Common myeloid progenitor, CD34-positive (primary cell): ENCODE data around the gene NISCH.

Source experiments
- CTCF ChIA-PET: fragments of 350-600 bp; sonication (Branson Sonifier 250); formaldehyde crosslinking; loops from one replicate; lab custom pipeline; 2021; ENCODE audit warnings: antibody characterized with exemption; lab: Charles Lee
- POLR2A ChIA-PET: fragments of 350-600 bp; sonication (Branson Sonifier 250); formaldehyde crosslinking; loops from one replicate; lab custom pipeline; 2021; ENCODE audit warnings: antibody characterized with exemption; lab: Charles Lee
- DNase-seq, 3 donors: peaks; one replicate each; pipeline versions ENCODE4 v3.0.0 to v3.0.0-alpha.2; 2013
- H3K27ac ChIP-seq, 2 experiments: 1 replicate in 1 of 2; 2 replicates in 1 of 2; pipeline ENCODE4 v1.7.0; 2013; ENCODE audit warnings: inconsistent platforms in 2 of 2, low read length in 2 of 2, mild to moderate bottlenecking in 2 of 2, low read depth in 1 of 2, moderate library complexity in 1 of 2; ENCODE audit not compliant: severe bottlenecking in 2 of 2, insufficient read depth in 1 of 2, poor library complexity in 1 of 2
- H3K27me3 ChIP-seq, 5 experiments: replicated peaks in 2 of 5; 1 replicate in 3 of 5; 2 replicates in 2 of 5; pipeline versions ENCODE4 v1.6.1 to v1.7.0; 2013; ENCODE audit warnings: low read length in 4 of 5, mild to moderate bottlenecking in 2 of 5, moderate library complexity in 2 of 5, inconsistent platforms in 1 of 5; ENCODE audit not compliant: insufficient read depth in 5 of 5, control insufficient read depth in 4 of 5
- H3K36me3 ChIP-seq, 4 experiments: 1 replicate in 2 of 4; 2 replicates in 2 of 4; pipeline versions ENCODE4 v1.6.1 to v1.7.0; 2013; ENCODE audit warnings: low read length in 3 of 4, control low read depth in 1 of 4, mild to moderate bottlenecking in 1 of 4; ENCODE audit not compliant: control insufficient read depth in 4 of 4, insufficient read depth in 4 of 4
- H3K4me1 ChIP-seq, 4 experiments: 1 replicate in 3 of 4; 2 replicates in 1 of 4; pipeline versions ENCODE4 v1.6.1 to v1.7.1; 2013; ENCODE audit warnings: low read length in 3 of 4, mild to moderate bottlenecking in 3 of 4, control low read depth in 1 of 4, inconsistent platforms in 1 of 4, moderate library complexity in 1 of 4; ENCODE audit not compliant: control insufficient read depth in 4 of 4, insufficient read depth in 4 of 4; ENCODE audit errors: control extremely low read depth in 1 of 4
- H3K4me3 ChIP-seq, 7 experiments: 1 replicate in 4 of 7; 2 replicates in 3 of 7; pipeline versions ENCODE4 v1.5.1 to v1.7.0; 2013; ENCODE audit warnings: mild to moderate bottlenecking in 7 of 7, low read length in 6 of 7, moderate library complexity in 6 of 7, inconsistent platforms in 2 of 7, low read depth in 2 of 7, control low read depth in 1 of 7; ENCODE audit not compliant: insufficient read depth in 4 of 7, control insufficient read depth in 1 of 7; ENCODE audit errors: extremely low read depth in 1 of 7
- H3K9me3 ChIP-seq, 5 experiments: 1 replicate in 4 of 5; 2 replicates in 1 of 5; pipeline versions ENCODE4 v1.6.1 to v1.7.1; 2013; ENCODE audit warnings: low read length in 4 of 5, mild to moderate bottlenecking in 2 of 5, inconsistent platforms in 1 of 5, low read depth in 1 of 5, moderate library complexity in 1 of 5; ENCODE audit not compliant: control insufficient read depth in 4 of 5, insufficient read depth in 2 of 5; ENCODE audit errors: control extremely low read depth in 1 of 5
- WGBS: methylation state at CpG from one replicate; pipeline ENCODE4 v1.1.5; 2013; ENCODE audit not compliant: insufficient coverage; 5-methylcytosine and 5-hydroxymethylcytosine counted together

The NISCH gene

DNA sequence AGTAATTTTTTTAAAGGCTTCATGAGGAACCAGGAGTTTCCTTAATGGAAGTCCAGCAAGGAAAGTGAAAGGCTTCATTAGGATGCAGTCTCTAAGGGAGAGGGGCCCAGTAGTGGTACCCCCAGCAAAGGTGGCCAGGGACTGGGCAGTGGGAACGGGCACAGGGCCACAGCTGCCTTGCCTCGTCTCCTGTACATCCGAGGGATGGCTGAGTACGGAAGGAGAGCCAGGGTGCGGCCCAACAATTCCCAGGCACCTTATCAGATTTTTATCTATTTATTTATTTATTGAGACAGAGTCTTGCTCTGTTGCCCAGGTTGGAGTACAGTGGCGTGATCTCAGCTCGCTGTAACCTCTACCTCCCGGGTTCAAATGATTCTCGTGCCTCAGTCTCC is 25.0 kb upstream of the NISCH start:
- peaks cover 0 to 1% (median 0%) of the 10 kb centered on the region in 5 experiments for H3K27me3 ChIP-seq
- WGBS, result 97% methylated on average over 4 of the region's 9 CpGs
- no peaks in the 10 kb centered on the region for H3K9me3 ChIP-seq
- H3K36me3 ChIP-seq, result no peaks in the 10 kb centered on the region
- ChIA-PET CTCF (interaction anchor here (0.8 to 25.7 kb wide), 2 partner anchors 11 to 18 kb away, joined by 4 to 477 read pairs; partner anchors contain the start of genes NISCH, SEMA3G and TNNC1), POLR2A (no interaction called here)
- no peak for DNase-seq
- H3K4me3 ChIP-seq, result no peak overlapping the region
- no peak overlapping the region for H3K27ac ChIP-seq
- H3K4me1 ChIP-seq, result no peaks in the 10 kb centered on the region

DNA sequence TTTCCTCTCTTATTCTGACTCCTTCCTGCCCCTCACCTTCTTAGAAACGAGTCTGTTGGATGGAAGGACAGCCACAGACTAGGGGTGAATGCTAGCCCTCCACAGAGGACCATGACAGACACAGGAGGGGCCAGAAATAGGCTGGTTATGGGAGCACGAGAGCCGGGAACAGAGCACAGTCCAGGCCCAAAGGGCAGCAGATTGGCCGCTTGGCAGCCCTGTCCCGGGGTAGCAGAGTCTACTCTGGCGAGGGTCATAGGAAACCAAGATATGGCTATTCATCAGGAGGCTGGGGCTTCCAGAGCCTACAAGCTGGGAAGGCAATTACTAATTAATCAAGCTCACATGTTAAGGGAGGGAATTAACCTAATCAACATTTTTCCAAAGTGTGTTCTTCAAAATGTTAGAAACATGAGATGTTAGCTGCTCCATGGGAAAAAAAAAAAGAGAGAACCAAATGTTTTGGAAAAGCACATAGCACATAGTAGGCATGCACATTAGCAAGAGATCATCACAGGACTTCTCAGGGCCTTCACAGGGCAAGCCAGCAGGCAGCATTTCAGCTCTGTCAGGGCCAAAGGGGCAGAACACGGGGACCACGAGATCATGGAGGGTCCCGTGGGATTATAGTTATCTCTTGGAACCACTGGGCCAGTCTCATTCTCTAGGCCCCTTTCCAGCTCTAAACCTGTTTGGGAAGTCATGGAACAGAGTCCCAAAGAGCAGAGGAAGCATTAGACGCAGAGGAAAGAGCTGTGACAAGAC is 23.8 kb upstream of the NISCH start:
- H3K36me3 ChIP-seq, result no peaks in the 10 kb centered on the region
- peaks cover 0 to 1% (median 0%) of the 10 kb centered on the region in 5 experiments for H3K27me3 ChIP-seq
- 99% methylated on average over 9 of the region's 10 CpGs for WGBS
- DNase-seq, result no peak
- H3K27ac ChIP-seq, result no peak overlapping the region
- POLR2A ChIA-PET, result interaction anchor here (0.7 kb wide), 1 partner anchor 14 kb away, joined by 3 read pairs; no protein-coding TSS in a partner anchor
- H3K4me1 ChIP-seq, result peaks cover 0 to 4% (median 0%) of the 10 kb centered on the region in 4 experiments
- CTCF ChIA-PET, result interaction anchor here (0.8 to 25.7 kb wide), 4 partner anchors 11 to 18 kb away, joined by 3 to 477 read pairs (median 10); partner anchors contain the start of genes NISCH, SEMA3G and TNNC1
- no peak overlapping the region for H3K4me3 ChIP-seq
- no peaks in the 10 kb centered on the region for H3K9me3 ChIP-seq

DNA sequence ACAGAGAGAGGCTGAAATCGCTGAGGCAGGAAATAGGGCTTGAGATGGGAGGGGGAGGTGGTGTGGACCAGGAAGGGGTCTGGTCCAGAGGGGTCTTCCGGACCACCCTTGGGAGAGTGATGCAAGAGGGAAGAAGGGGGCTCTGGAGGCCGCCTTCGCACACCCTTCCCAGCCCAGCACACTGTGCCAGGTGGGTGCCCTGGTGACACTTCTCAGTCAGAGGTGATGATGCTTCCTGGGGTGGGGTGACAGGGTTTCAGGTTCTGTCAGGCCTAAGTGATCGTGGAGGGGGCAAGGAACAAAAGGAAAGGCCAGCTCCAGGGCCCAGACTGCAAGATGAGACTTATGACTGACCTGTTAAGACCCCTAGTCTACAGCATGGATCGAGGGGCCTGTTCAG is 23.2 kb upstream of the NISCH start:
- ChIA-PET CTCF (interaction anchor here (1.3 to 25.7 kb wide), 3 partner anchors 12 to 19 kb away, joined by 3 to 477 read pairs (median 16); partner anchors contain the start of genes NISCH, SEMA3G and TNNC1), POLR2A (interaction anchor here (0.6 to 0.7 kb wide), 2 partner anchors 13 to 15 kb away, joined by 3 read pairs; no protein-coding TSS in a partner anchor)
- H3K27me3 ChIP-seq, result peaks cover 0 to 1% (median 0%) of the 10 kb centered on the region in 5 experiments
- DNase-seq, result no peak
- 96% methylated on average over 4 of the region's 6 CpGs for WGBS
- no peak overlapping the region for H3K4me3 ChIP-seq
- H3K27ac ChIP-seq, result no peak overlapping the region
- no peaks in the 10 kb centered on the region for H3K9me3 ChIP-seq
- peaks cover 0 to 8% (median 0%) of the 10 kb centered on the region in 4 experiments for H3K4me1 ChIP-seq
- no peaks in the 10 kb centered on the region for H3K36me3 ChIP-seq

DNA sequence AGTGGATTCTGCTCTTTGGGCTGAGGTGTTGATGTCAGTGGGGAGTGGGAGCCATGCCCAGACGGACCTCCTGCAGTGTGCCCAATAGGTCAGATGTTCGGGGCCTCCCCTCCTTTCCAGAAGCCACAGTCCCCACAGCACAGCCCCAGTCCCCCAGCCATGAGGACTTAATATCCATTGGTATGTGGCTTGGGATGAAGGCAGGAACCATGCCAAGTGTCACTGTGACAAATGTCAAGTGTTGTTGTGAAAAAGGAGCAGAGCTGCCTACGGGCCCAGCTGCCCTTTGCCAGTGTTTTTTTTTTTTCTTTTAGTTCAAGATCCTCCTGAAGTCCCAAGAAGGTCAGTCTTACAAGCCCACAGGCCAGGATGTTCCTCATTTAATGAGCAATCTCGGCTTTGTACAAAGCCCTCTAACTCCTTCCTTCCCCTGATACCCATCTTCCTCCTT is 22.7 kb upstream of the NISCH start:
- H3K27ac ChIP-seq, result no peak overlapping the region

DNA sequence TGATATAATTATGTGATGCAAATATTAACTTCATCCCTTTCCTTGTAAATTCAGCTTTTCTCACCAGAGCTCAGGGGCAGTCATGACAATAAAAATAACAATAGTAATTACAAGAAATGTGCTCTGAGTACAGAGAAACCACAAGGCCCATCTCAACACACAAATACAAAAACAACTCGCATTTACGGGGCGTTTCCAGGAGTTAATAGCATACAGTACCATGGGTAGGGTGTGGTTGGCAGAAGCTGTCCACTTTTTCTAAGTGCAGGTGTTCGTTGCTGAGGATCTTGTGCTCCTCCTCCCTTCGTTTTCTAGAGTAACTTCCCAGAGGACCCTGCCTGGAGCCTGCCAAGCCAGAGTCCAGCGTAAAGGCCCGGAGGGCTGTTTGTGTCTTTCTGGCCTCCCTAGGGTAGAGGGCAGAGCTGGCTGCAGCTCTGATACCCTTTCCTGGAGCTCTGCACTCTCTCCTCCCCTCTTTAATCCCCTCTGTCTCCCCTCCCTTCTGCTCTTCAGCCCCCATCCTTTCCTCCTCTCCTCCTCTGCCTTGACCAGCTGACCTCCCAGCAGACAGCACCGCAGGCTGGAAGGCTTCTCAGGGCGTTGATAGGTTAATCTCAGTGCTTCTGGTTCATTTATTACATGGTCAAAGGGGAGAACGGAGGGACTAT is 21.9 kb upstream of the NISCH start:
- no peaks in the 10 kb centered on the region for H3K36me3 ChIP-seq
- CTCF ChIA-PET, result interaction anchor here (1.0 to 25.7 kb wide), 6 partner anchors 11 to 49 kb away, joined by 3 to 477 read pairs (median 5); partner anchors contain the start of genes NISCH, SEMA3G and TNNC1

More for the DNA sequence above, 22.7 kb upstream of the NISCH start:
- H3K4me3 ChIP-seq, result no peak overlapping the region
- no peaks in the 10 kb centered on the region for H3K36me3 ChIP-seq
- POLR2A ChIA-PET, result interaction anchor here (0.6 kb wide), 1 partner anchor 14 kb away, joined by 3 read pairs; no protein-coding TSS in a partner anchor
- H3K4me1 ChIP-seq, result peaks cover 0 to 8% (median 0%) of the 10 kb centered on the region in 4 experiments
- CTCF ChIA-PET, result interaction anchor here (1.0 to 25.7 kb wide), 6 partner anchors 10 to 48 kb away, joined by 3 to 477 read pairs (median 5); partner anchors contain the start of genes NISCH, SEMA3G and TNNC1
- DNase-seq, result no peak
- H3K9me3 ChIP-seq, result no peaks in the 10 kb centered on the region
- H3K27me3 ChIP-seq, result peaks cover 0 to 1% (median 0%) of the 10 kb centered on the region in 5 experiments
- WGBS, result 25% methylated on average over 2 of the region's 4 CpGs

DNA sequence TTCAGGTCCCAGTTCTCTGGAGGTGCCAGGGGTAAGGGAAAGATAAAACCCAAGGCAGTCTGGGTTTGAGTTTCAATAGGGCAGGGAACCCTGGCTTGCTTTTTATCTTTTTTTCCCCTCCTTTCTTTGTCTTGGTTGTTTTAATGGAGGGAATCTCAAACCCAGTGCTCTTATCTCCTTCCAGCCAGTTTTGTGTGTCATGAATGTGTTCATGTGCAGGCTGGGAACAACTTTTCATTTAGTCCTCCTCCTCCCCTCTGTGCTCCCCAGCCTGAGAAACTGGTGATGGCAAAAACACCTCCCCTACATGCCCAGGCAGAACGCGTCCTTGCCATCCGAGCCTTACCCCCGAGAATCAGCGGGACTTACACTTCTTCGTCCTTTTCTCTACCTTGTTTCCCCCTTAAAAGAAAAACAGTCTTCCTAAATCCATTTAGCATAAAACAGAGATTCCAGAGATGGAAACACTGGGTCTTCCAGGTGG is 21.4 kb upstream of the NISCH start:
- no peaks in the 10 kb centered on the region for H3K9me3 ChIP-seq
- H3K27me3 ChIP-seq, result peaks cover 0 to 1% (median 0%) of the 10 kb centered on the region in 5 experiments
- no peak overlapping the region for H3K27ac ChIP-seq
- ChIA-PET CTCF (interaction anchor here (1.3 to 25.7 kb wide), 3 partner anchors 12 to 21 kb away, joined by 3 to 477 read pairs (median 16); partner anchors contain the start of genes NISCH, SEMA3G and TNNC1), POLR2A (no interaction called here)
- peaks cover 0 to 8% (median 0%) of the 10 kb centered on the region in 4 experiments for H3K4me1 ChIP-seq
- DNase-seq, result no peak
- H3K4me3 ChIP-seq, result no peak overlapping the region
- H3K36me3 ChIP-seq, result no peaks in the 10 kb centered on the region
- WGBS, result 100% methylated on average over 6 of the region's 6 CpGs

More for the DNA sequence above, 21.9 kb upstream of the NISCH start:
- H3K27me3 ChIP-seq, result peaks cover 0 to 1% (median 0%) of the 10 kb centered on the region in 5 experiments
- POLR2A ChIA-PET, result no interaction called here
- WGBS, result 95% methylated on average over 9 of the region's 10 CpGs
- no peaks in the 10 kb centered on the region for H3K9me3 ChIP-seq
- no peak for DNase-seq
- no peak overlapping the region for H3K4me3 ChIP-seq
- H3K4me1 ChIP-seq, result peaks cover 0 to 8% (median 0%) of the 10 kb centered on the region in 4 experiments
- H3K27ac ChIP-seq, result no peak overlapping the region
